ENCODE data around the gene TMEM61.

DNA sequence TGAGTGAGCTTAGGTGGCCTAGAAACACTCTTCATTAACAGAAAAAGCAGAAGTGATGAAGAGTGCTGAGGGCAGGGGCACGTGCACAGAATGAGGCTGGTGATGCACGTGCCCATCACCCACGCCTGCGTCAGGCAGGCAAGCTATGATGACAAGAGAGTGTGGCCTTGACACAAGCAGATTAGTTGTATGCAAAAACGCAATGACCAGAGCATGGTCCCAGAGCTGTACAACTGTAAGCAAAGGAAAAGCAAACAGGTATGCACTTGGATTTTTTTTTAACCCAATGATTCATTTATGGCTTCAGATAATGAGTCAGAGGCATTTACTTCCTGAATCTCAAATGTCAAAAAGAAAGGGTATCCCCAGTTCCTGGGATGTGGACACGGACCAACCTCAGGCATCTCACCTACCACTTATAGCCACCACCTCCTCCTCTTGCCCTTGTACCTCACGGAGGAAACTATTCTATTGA, 9.1 kb upstream of the TMEM61 start:
- TF ChIP-seq, protein P1, sequence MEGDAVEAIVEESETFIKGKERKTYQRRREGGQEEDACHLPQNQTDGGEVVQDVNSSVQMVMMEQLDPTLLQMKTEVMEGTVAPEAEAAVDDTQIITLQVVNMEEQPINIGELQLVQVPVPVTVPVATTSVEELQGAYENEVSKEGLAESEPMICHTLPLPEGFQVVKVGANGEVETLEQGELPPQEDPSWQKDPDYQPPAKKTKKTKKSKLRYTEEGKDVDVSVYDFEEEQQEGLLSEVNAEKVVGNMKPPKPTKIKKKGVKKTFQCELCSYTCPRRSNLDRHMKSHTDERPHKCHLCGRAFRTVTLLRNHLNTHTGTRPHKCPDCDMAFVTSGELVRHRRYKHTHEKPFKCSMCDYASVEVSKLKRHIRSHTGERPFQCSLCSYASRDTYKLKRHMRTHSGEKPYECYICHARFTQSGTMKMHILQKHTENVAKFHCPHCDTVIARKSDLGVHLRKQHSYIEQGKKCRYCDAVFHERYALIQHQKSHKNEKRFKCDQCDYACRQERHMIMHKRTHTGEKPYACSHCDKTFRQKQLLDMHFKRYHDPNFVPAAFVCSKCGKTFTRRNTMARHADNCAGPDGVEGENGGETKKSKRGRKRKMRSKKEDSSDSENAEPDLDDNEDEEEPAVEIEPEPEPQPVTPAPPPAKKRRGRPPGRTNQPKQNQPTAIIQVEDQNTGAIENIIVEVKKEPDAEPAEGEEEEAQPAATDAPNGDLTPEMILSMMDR (IDR thresholded peaks at IDR 0.05; ENCODE audit: insufficient read depth, low read length, poor library complexity, severe bottlenecking), result no peak
- TF ChIP-seq EZH2phosphoT487 (conservative IDR thresholded peaks at IDR 0.05; ENCODE audit: low read length), result no peak

Measured in SU-DHL-6 (cell line).